Choroid plexus epithelial cell (primary cell): ENCODE data around the gene BTN1A1.

Source experiments
- DNase-seq: peaks from one replicate; pipeline ENCODE4 v3.0.0-alpha.2; 2010; ENCODE audit warnings: low read depth
- H3K4me3 ChIP-seq: 2 replicates; pipeline ENCODE4 v1.5.1; 2011; ENCODE audit warnings: low read depth, mild to moderate bottlenecking, control low read depth, low read length, moderate library complexity
- CTCF ChIP-seq: conservative IDR thresholded peaks from 2 replicates; pipeline ENCODE4 v1.5.1; 2011; ENCODE audit warnings: low read depth, mild to moderate bottlenecking, control low read depth, inconsistent platforms, low read length, moderate library complexity

Gene BTN1A1

GRCh38 chr6:26533532-26533931 is 33.4 kb downstream of the BTN1A1 start:
- no peak for DNase-seq
- TF ChIP-seq CTCF: no peak
- H3K4me3 ChIP-seq: peak overlapping the region; percentile 74

GRCh38 chr6:26534681-26535465 is 34.8 kb downstream of the BTN1A1 start:
- no peak overlapping the region for H3K4me3 ChIP-seq
- no peak for TF ChIP-seq CTCF
- DNase-seq: no peak

- DNase-seq: peak; percentile 84
- TF ChIP-seq CTCF: no peak
- H3K4me3 ChIP-seq: peak overlapping the region; percentile 83
Measured at GRCh38 chr6:26536571-26537159, 36.6 kb downstream of the BTN1A1 start.

GRCh38 chr6:26537160-26537845 is 37.2 kb downstream of the BTN1A1 start:
- no peak for TF ChIP-seq CTCF
- peak overlapping the region; percentile 83 for H3K4me3 ChIP-seq
- peak; percentile 95 for DNase-seq

- TF ChIP-seq CTCF: no peak
- DNase-seq: peak; percentile 96
- H3K4me3 ChIP-seq: peak within 1 kb of the TSS; percentile 83
Measured at GRCh38 chr6:26537846-26538571, 37.9 kb downstream of the BTN1A1 start, which contains the start of gene HMGN4. Gene HMGN4, plus strand, starts transcription at chr6:26538366. Its CDS starts 6,841 bp downstream, at chr6:26545207.

- no peak for TF ChIP-seq CTCF
- H3K4me3 ChIP-seq: peak overlapping the region; percentile 83
- no peak for DNase-seq
Measured at GRCh38 chr6:26538572-26538902, 38.4 kb downstream of the BTN1A1 start.
